Kidney epithelial cell (primary cell): ENCODE results near the gene ACTR3. TPM values are rescaled to one million over a fixed set of nuclear protein-coding genes. Genes with fewer than 3 reads are reported as not detected.

Experiments
- DNase-seq: peaks from one replicate; pipeline ENCODE4 v3.0.0-alpha.2; 2010; ENCODE audit warnings: low read depth
- H3K27me3 ChIP-seq: 2 replicates; pipeline ENCODE4 v1.6.0; 2011; ENCODE audit warnings: low read length; ENCODE audit not compliant: control insufficient read depth, insufficient read depth
- H3K36me3 ChIP-seq: 2 replicates; pipeline ENCODE4 v1.5.1; 2011; ENCODE audit warnings: low read length; ENCODE audit not compliant: control insufficient read depth, insufficient read depth
- H3K4me3 ChIP-seq: 2 replicates; pipeline ENCODE4 v1.5.1; 2011; ENCODE audit warnings: low read depth, mild to moderate bottlenecking, control low read depth, low read length
- total RNA-seq: library from RNA; depleted of rRNA; stranded (reverse); fragments of >200 nt; gene quantifications from 2 replicates; pipeline ENCODE4 v1.2.3, GENCODE V29; 2015
- TF ChIP-seq, protein P1 (sequence below): IDR thresholded peaks from 2 replicates; pipeline ENCODE4 v1.5.1; 2011; ENCODE audit warnings: mild to moderate bottlenecking, moderate library complexity, low read length, control low read depth, inconsistent platforms; ENCODE audit not compliant: insufficient read depth, poor library complexity, severe bottlenecking

ACTR3 gene
- total RNA-seq, 1 donor from 2014 or later, result 240 TPM

DNA sequence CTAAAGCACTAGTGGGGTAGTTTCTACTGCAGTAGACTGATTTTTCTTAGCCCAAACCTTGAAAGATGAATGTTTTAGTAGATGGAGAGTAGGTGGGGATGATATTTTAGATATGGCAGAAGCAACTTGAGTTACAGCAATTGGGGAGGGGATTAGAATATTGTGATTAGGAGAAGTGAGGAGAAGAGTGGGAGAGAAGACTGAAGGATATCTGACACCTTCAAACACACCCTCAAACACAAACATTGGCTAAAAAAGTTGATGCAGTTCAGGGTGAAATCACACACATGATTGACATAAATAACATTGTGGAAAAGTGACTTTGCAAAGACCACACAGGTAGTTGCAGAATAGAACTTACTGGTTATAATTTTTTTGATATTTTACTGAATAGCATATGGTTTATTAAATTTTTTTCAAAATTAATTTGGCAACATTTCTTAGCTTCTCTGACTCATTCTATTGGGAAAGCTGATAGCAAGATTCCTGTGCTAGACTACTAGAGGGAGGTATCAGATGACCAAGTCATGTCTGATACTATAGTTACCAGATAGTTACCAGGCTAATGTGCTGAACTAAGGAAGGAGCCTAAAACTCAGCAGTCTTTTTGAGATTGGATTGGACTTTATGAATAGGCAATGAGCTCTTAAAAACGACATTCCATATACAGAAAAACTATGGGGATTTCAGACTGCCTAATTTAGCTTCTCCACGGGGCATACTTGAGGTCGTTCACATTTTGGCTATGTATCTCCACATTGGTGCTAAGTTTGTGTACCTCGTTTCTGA lies 73.0 kb downstream of the ACTR3 start:
- no peaks in the 10 kb centered on the region for H3K36me3 ChIP-seq

DNA sequence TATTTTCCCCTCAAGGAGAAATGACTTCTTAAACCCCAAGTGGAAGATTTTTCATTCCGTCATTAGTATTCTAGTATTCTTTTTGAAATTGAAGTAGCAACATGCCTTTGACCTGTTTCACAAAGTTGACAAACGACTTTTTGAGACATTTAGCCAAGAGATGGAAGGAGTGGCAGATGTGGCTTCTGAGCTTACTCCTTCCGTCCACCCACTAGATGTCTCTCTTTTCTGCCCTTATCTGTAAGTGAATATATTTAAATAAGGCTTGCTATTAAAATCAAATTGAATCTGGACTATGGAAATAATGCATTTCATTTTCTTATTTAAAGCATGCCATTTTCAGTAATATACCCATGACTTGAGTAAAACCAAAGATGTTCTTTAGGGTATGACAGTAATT lies 74.1 kb downstream of the ACTR3 start:
- H3K36me3 ChIP-seq, result no peaks in the 10 kb centered on the region
- TF ChIP-seq, protein P1, sequence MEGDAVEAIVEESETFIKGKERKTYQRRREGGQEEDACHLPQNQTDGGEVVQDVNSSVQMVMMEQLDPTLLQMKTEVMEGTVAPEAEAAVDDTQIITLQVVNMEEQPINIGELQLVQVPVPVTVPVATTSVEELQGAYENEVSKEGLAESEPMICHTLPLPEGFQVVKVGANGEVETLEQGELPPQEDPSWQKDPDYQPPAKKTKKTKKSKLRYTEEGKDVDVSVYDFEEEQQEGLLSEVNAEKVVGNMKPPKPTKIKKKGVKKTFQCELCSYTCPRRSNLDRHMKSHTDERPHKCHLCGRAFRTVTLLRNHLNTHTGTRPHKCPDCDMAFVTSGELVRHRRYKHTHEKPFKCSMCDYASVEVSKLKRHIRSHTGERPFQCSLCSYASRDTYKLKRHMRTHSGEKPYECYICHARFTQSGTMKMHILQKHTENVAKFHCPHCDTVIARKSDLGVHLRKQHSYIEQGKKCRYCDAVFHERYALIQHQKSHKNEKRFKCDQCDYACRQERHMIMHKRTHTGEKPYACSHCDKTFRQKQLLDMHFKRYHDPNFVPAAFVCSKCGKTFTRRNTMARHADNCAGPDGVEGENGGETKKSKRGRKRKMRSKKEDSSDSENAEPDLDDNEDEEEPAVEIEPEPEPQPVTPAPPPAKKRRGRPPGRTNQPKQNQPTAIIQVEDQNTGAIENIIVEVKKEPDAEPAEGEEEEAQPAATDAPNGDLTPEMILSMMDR, result no peak
- no peak for DNase-seq
- H3K4me3 ChIP-seq, result no peak overlapping the region
- no peaks in the 10 kb centered on the region for H3K27me3 ChIP-seq

More for the DNA sequence above, 73.0 kb downstream of the ACTR3 start:
- Histone ChIP-seq H3K27me3 (no peaks in the 10 kb centered on the region), H3K4me3 (no peak overlapping the region)
- TF ChIP-seq, protein P1, result no peak
- DNase-seq, result no peak

DNA sequence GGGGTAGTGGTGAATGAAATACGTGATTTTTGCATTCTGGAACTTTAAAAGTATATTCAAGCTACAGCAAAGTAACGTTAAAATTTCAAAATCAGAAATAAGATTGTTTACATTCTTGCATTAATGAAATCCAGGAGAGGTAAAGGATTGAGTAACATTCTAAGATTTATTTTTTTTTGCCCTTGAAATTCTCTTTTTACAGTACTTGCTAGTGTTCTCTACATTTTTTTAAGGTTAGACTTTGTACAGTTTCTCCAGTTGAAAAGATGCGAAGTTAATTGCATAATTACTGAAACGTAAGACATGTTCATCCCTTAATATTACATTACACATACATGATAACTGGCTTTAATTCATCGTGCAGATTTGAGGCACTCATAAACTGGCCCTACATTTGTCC lies 74.5 kb downstream of the ACTR3 start:
- no peak for DNase-seq
- TF ChIP-seq, protein P1, result no peak
- Histone ChIP-seq H3K27me3 (no peaks in the 10 kb centered on the region), H3K4me3 (no peak overlapping the region), H3K36me3 (no peaks in the 10 kb centered on the region)

DNA sequence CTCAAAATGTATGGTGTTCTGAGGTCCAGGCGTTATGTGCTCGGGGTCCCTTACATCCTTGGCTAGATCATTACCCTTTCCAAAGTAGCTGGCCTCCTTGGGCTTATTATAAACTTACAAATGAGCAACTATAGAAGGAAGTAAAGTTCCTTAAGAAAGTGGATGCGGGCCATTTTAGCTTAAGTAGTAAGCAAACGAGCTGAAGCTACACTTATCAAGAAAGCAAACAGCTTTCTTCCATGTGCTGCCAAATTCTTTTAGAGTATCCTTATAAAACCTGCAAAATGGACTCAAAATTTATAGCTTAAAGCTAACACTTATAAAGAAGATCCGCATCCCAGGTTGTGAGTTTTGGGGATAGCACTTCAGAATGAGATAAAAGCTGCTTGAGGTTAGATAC lies 75.3 kb downstream of the ACTR3 start:
- no peaks in the 10 kb centered on the region for H3K36me3 ChIP-seq
- TF ChIP-seq, protein P1, result no peak
- no peak overlapping the region for H3K4me3 ChIP-seq
- DNase-seq, result no peak
- H3K27me3 ChIP-seq, result no peaks in the 10 kb centered on the region

DNA sequence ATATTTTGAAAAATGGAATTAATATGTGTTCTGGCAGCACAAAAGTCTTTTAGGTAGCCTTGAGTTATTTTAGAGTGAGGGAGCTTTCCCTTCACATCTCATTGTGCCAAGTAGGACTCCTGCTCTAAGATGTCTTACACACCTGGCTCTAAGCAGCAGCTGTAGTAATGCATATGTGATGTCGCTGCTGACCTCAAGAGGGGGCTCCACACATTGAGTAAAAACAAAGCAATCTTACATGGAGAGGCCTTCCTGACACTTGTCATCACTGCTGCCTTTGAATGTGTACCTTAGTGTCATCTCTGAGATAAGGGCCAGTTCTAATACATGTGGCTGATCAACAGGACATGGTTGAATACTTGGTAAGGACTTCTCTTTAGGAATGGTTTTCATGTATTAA lies 75.8 kb downstream of the ACTR3 start:
- Histone ChIP-seq H3K4me3 (no peak overlapping the region), H3K36me3 (no peaks in the 10 kb centered on the region), H3K27me3 (no peaks in the 10 kb centered on the region)
- TF ChIP-seq, protein P1, result peak; percentile 60
- DNase-seq, result no peak

DNA sequence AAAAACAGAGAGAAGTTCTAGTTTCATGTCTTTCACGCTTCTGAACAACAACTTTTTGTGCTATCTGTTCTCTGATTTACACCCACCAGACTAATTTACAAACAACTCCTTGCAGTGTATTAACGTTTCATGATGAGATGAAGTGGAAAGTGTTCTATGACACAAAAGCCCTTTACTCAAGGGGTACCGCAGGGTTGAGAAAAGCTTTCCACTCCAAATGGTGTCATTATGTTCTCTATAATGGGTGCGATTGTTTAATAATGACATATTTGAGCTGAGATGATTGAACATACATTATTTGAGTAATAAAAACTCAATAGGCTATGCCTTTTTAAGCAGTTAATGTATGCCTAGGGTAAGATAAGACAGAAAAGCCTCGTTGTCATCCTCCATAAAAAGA lies 76.3 kb downstream of the ACTR3 start:
- Histone ChIP-seq H3K36me3 (no peaks in the 10 kb centered on the region), H3K27me3 (no peaks in the 10 kb centered on the region), H3K4me3 (no peak overlapping the region)
- TF ChIP-seq, protein P1, result no peak
- no peak for DNase-seq
